Measurements from ENCODE around the gene PRPF39. TPM values are rescaled to one million over a fixed set of nuclear protein-coding genes. Genes with fewer than 3 reads are reported as not detected.

The PRPF39 gene
- total and polyA plus RNA-seq, 2 of the 13 experiments (the other 11 are each of a cell fraction or from before 2014, with no cell fraction given): 44.2 to 65.0 TPM

DNA sequence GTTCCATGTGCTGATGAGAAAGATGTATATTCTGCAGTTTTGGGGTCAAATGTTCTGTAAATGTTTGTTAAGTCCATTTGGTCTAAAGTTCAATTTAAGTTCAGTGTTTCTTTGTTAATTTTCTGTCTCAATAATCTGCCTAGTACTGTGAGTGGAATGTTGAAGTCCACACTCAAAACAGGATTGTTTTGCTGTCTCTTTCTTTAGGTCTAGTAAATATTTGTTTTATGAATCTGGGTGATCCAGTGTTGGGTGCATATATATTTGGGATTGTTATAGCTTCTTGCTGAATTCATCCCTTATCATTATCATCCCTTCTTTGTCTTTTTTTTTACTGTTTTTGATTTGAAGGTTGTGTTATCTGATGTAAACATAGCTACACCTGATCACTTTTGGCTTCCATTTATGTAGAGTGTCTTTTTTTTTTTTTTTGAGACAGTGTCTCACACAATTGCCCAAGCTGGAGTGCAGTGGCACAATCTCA, 26.0 kb upstream of the PRPF39 start (continued):
- TF ChIP-seq, protein P1, sequence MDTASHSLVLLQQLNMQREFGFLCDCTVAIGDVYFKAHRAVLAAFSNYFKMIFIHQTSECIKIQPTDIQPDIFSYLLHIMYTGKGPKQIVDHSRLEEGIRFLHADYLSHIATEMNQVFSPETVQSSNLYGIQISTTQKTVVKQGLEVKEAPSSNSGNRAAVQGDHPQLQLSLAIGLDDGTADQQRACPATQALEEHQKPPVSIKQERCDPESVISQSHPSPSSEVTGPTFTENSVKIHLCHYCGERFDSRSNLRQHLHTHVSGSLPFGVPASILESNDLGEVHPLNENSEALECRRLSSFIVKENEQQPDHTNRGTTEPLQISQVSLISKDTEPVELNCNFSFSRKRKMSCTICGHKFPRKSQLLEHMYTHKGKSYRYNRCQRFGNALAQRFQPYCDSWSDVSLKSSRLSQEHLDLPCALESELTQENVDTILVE (CRISPR knock-in tag; IDR thresholded peaks at IDR 0.05): no peak
- TF ChIP-seq ZNF782 (CRISPR knock-in tag; IDR thresholded peaks at IDR 0.05; ENCODE audit: borderline replicate concordance) (no peak), POLR2A (IDR thresholded peaks at IDR 0.05; ENCODE audit: insufficient read depth in 1 of 2, low read depth in 2 of 2, low read length in 2 of 2) (no peak), ZNF256 (CRISPR knock-in tag; conservative IDR thresholded peaks at IDR 0.05) (no peak), ZFP36 (IDR thresholded peaks at IDR 0.05; ENCODE audit: borderline replicate concordance, low read depth, low read length, partially characterized antibody) (no peak), TAF15 (IDR thresholded peaks at IDR 0.05; ENCODE audit: low read depth, low read length, poor library complexity, severe bottlenecking) (no peak), TARDBP (CRISPR knock-in tag; IDR thresholded peaks at IDR 0.05) (no peak), ZNF282 (IDR thresholded peaks at IDR 0.05; ENCODE audit: partially characterized antibody) (no peak), CENPT (CRISPR knock-in tag; IDR thresholded peaks at IDR 0.05; ENCODE audit: low read depth) (no peak), TBX3 (IDR thresholded peaks at IDR 0.05; ENCODE audit: borderline replicate concordance) (peak; percentile 61; the same call in 1 of the 2 replicates), THYN1 (CRISPR knock-in tag; IDR thresholded peaks at IDR 0.05; ENCODE audit: borderline replicate concordance, low read depth) (no peak)
- TF ChIP-seq, protein P2, sequence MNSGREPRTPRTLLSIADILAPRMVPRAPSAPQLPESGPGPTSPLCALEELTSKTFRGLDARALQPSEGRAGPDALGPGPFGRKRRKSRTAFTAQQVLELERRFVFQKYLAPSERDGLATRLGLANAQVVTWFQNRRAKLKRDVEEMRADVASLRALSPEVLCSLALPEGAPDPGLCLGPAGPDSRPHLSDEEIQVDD (CRISPR knock-in tag; IDR thresholded peaks at IDR 0.05; ENCODE audit: borderline replicate concordance): no peak
- TF ChIP-seq, protein P3, sequence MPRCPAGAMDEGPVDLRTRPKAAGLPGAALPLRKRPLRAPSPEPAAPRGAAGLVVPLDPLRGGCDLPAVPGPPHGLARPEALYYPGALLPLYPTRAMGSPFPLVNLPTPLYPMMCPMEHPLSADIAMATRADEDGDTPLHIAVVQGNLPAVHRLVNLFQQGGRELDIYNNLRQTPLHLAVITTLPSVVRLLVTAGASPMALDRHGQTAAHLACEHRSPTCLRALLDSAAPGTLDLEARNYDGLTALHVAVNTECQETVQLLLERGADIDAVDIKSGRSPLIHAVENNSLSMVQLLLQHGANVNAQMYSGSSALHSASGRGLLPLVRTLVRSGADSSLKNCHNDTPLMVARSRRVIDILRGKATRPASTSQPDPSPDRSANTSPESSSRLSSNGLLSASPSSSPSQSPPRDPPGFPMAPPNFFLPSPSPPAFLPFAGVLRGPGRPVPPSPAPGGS (CRISPR knock-in tag; IDR thresholded peaks at IDR 0.05): no peak
- TF ChIP-seq, protein P4, sequence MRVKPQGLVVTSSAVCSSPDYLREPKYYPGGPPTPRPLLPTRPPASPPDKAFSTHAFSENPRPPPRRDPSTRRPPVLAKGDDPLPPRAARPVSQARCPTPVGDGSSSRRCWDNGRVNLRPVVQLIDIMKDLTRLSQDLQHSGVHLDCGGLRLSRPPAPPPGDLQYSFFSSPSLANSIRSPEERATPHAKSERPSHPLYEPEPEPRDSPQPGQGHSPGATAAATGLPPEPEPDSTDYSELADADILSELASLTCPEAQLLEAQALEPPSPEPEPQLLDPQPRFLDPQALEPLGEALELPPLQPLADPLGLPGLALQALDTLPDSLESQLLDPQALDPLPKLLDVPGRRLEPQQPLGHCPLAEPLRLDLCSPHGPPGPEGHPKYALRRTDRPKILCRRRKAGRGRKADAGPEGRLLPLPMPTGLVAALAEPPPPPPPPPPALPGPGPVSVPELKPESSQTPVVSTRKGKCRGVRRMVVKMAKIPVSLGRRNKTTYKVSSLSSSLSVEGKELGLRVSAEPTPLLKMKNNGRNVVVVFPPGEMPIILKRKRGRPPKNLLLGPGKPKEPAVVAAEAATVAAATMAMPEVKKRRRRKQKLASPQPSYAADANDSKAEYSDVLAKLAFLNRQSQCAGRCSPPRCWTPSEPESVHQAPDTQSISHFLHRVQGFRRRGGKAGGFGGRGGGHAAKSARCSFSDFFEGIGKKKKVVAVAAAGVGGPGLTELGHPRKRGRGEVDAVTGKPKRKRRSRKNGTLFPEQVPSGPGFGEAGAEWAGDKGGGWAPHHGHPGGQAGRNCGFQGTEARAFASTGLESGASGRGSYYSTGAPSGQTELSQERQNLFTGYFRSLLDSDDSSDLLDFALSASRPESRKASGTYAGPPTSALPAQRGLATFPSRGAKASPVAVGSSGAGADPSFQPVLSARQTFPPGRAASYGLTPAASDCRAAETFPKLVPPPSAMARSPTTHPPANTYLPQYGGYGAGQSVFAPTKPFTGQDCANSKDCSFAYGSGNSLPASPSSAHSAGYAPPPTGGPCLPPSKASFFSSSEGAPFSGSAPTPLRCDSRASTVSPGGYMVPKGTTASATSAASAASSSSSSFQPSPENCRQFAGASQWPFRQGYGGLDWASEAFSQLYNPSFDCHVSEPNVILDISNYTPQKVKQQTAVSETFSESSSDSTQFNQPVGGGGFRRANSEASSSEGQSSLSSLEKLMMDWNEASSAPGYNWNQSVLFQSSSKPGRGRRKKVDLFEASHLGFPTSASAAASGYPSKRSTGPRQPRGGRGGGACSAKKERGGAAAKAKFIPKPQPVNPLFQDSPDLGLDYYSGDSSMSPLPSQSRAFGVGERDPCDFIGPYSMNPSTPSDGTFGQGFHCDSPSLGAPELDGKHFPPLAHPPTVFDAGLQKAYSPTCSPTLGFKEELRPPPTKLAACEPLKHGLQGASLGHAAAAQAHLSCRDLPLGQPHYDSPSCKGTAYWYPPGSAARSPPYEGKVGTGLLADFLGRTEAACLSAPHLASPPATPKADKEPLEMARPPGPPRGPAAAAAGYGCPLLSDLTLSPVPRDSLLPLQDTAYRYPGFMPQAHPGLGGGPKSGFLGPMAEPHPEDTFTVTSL (CRISPR knock-in tag; IDR thresholded peaks at IDR 0.05; ENCODE audit: borderline replicate concordance): peak; percentile 85; the same call in 1 of the 2 replicates
- TF ChIP-seq, protein P5, sequence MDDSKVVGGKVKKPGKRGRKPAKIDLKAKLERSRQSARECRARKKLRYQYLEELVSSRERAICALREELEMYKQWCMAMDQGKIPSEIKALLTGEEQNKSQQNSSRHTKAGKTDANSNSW (CRISPR knock-in tag; IDR thresholded peaks at IDR 0.05; ENCODE audit: borderline replicate concordance): no peak
- TF ChIP-seq, protein P6, sequence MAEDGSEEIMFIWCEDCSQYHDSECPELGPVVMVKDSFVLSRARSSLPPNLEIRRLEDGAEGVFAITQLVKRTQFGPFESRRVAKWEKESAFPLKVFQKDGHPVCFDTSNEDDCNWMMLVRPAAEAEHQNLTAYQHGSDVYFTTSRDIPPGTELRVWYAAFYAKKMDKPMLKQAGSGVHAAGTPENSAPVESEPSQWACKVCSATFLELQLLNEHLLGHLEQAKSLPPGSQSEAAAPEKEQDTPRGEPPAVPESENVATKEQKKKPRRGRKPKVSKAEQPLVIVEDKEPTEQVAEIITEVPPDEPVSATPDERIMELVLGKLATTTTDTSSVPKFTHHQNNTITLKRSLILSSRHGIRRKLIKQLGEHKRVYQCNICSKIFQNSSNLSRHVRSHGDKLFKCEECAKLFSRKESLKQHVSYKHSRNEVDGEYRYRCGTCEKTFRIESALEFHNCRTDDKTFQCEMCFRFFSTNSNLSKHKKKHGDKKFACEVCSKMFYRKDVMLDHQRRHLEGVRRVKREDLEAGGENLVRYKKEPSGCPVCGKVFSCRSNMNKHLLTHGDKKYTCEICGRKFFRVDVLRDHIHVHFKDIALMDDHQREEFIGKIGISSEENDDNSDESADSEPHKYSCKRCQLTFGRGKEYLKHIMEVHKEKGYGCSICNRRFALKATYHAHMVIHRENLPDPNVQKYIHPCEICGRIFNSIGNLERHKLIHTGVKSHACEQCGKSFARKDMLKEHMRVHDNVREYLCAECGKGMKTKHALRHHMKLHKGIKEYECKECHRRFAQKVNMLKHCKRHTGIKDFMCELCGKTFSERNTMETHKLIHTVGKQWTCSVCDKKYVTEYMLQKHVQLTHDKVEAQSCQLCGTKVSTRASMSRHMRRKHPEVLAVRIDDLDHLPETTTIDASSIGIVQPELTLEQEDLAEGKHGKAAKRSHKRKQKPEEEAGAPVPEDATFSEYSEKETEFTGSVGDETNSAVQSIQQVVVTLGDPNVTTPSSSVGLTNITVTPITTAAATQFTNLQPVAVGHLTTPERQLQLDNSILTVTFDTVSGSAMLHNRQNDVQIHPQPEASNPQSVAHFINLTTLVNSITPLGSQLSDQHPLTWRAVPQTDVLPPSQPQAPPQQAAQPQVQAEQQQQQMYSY (CRISPR knock-in tag; IDR thresholded peaks at IDR 0.05): no peak

All from HepG2 (cell line).